ENCODE data around the gene NTHL1. TPM values are rescaled to one million over a fixed set of nuclear protein-coding genes. Genes with fewer than 3 reads are reported as not detected.
A peak's percentile ranks its signal among the peaks of the same experiment; 100 is the strongest.

The NTHL1 gene
- total and polyA plus RNA-seq, 2 of the 13 experiments (the other 11 are each of a cell fraction or from before 2014, with no cell fraction given) = 47.5 to 64.9 TPM

GRCh38 chr16:2039274-2040031 is 8.2 kb downstream of the NTHL1 start (continued):
- peak; percentile 73; the same call in 1 of the 2 replicates for TF ChIP-seq ZBTB20 (CRISPR knock-in tag; IDR thresholded peaks at IDR 0.05; ENCODE audit: borderline replicate concordance, low read depth)
- TF ChIP-seq MZF1 (CRISPR knock-in tag; IDR thresholded peaks at IDR 0.05; ENCODE audit: borderline replicate concordance) = no peak
- TF ChIP-seq ZC3H4 (CRISPR knock-in tag; IDR thresholded peaks at IDR 0.05; ENCODE audit: borderline replicate concordance) = peak; percentile 56; the same call in 1 of the 2 replicates
- peak; percentile 58 for TF ChIP-seq ZNF430 (CRISPR knock-in tag; IDR thresholded peaks at IDR 0.05)
- peak; percentile 88 for TF ChIP-seq PATZ1 (CRISPR knock-in tag; IDR thresholded peaks at IDR 0.05)
- no peak; the same call in none of the 2 replicates for TF ChIP-seq CSRNP1 (CRISPR knock-in tag; IDR thresholded peaks at IDR 0.05)
- TF ChIP-seq MAFG (CRISPR knock-in tag; IDR thresholded peaks at IDR 0.05) = no peak
- no peak for TF ChIP-seq REXO4 (CRISPR knock-in tag; IDR thresholded peaks at IDR 0.05; ENCODE audit: borderline replicate concordance)
- no peak for TF ChIP-seq GZF1 (CRISPR knock-in tag; IDR thresholded peaks at IDR 0.05)
- TF ChIP-seq ZNF350 (CRISPR knock-in tag; IDR thresholded peaks at IDR 0.05; ENCODE audit: borderline replicate concordance, low read depth) = peak; percentile 65; the same call in 1 of the 2 replicates
- TF ChIP-seq ZNF781 (CRISPR knock-in tag; IDR thresholded peaks at IDR 0.05; ENCODE audit: borderline replicate concordance, not compliant biosample characterization) = peak; percentile 35
- TF ChIP-seq, protein P1, sequence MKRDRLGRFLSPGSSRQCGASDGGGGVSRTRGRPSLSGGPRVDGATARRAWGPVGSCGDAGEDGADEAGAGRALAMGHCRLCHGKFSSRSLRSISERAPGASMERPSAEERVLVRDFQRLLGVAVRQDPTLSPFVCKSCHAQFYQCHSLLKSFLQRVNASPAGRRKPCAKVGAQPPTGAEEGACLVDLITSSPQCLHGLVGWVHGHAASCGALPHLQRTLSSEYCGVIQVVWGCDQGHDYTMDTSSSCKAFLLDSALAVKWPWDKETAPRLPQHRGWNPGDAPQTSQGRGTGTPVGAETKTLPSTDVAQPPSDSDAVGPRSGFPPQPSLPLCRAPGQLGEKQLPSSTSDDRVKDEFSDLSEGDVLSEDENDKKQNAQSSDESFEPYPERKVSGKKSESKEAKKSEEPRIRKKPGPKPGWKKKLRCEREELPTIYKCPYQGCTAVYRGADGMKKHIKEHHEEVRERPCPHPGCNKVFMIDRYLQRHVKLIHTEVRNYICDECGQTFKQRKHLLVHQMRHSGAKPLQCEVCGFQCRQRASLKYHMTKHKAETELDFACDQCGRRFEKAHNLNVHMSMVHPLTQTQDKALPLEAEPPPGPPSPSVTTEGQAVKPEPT (CRISPR knock-in tag; IDR thresholded peaks at IDR 0.05; ENCODE audit: low read depth) = no peak
- TF ChIP-seq POLR2AphosphoS5 (IDR thresholded peaks at IDR 0.05; ENCODE audit: low read depth, low read length) = no peak; the same call in 1 of the 2 replicates
- TF ChIP-seq NCOA1 (CRISPR knock-in tag; IDR thresholded peaks at IDR 0.05) = no peak
- no peak for TF ChIP-seq RARG (CRISPR knock-in tag; IDR thresholded peaks at IDR 0.05; ENCODE audit: low read depth)
- no peak; the same call in 1 of the 2 replicates for TF ChIP-seq ZBTB4 (CRISPR knock-in tag; IDR thresholded peaks at IDR 0.05; ENCODE audit: borderline replicate concordance)
- no peak for TF ChIP-seq ZNF354B (CRISPR knock-in tag; IDR thresholded peaks at IDR 0.05)
- TF ChIP-seq ATRX (CRISPR knock-in tag; IDR thresholded peaks at IDR 0.05; ENCODE audit: borderline replicate concordance) = no peak
- peak; percentile 68; the same call in 1 of the 2 replicates for TF ChIP-seq ZNF558 (CRISPR knock-in tag; IDR thresholded peaks at IDR 0.05; ENCODE audit: borderline replicate concordance)
- peak; percentile 54 for TF ChIP-seq YEATS4 (CRISPR knock-in tag; IDR thresholded peaks at IDR 0.05; ENCODE audit: borderline replicate concordance)
